Glutamatergic neuron (in vitro differentiated cells): ENCODE data around the gene PSPN. TPM values are rescaled to one million over a fixed set of nuclear protein-coding genes. Genes with fewer than 3 reads are reported as not detected.

ENCODE experiments used
- DNase-seq: peaks from one replicate; pipeline ENCODE4 v3.0.0; 2022
- H3K27ac Mint-ChIP-seq: one replicate; pipeline ENCODE4 v1.8.0; 2020; ENCODE audit warnings: mild to moderate bottlenecking, mixed read lengths, inconsistent platforms; ENCODE audit not compliant: unreplicated experiment
- H3K27me3 Mint-ChIP-seq: one replicate; pipeline ENCODE4 v1.8.0; 2020; ENCODE audit warnings: mild to moderate bottlenecking, moderate library complexity, mixed read lengths, inconsistent platforms; ENCODE audit not compliant: unreplicated experiment
- H3K36me3 Mint-ChIP-seq: one replicate; pipeline ENCODE4 v1.8.0; 2020; ENCODE audit warnings: mild to moderate bottlenecking, mixed read lengths, inconsistent platforms; ENCODE audit not compliant: unreplicated experiment
- H3K4me1 Mint-ChIP-seq: one replicate; pipeline ENCODE4 v1.8.0; 2020; ENCODE audit warnings: mild to moderate bottlenecking, low read depth, mixed read lengths, inconsistent platforms; ENCODE audit not compliant: unreplicated experiment
- H3K4me3 Mint-ChIP-seq: one replicate; pipeline ENCODE4 v1.8.0; 2020; ENCODE audit warnings: mild to moderate bottlenecking, mixed read lengths, inconsistent platforms; ENCODE audit not compliant: unreplicated experiment
- H3K9me3 Mint-ChIP-seq: one replicate; pipeline ENCODE4 v1.8.0; 2020; ENCODE audit warnings: mild to moderate bottlenecking, moderate library complexity, mixed read lengths, inconsistent platforms; ENCODE audit not compliant: unreplicated experiment
- microRNA-seq: library from miRNA; unstranded; fragments of <30 nt; microRNA quantifications from one replicate; pipeline ENCODE4, GENCODE V29; 2020; ENCODE audit not compliant: unreplicated experiment
- total RNA-seq: library from RNA; stranded (reverse); fragmentation: NEBNext Ultra II Directional; extraction: Animal tissue kit (Norgen Biotek cat#: 25700); gene quantifications from one replicate; pipeline ENCODE4 v1.2.1, GENCODE V29; 2021; ENCODE audit not compliant: unreplicated experiment
- TF ChIP-seq, protein P1 (sequence below): fragments of 200-600 bp; sonication (generic); IDR thresholded peaks from one replicate; pipeline ENCODE4 v1.5.0; 2021; ENCODE audit not compliant: partially characterized antibody, unreplicated experiment

Gene PSPN
- total RNA-seq, 1 donor from 2014 or later = 2.3 TPM

DNA sequence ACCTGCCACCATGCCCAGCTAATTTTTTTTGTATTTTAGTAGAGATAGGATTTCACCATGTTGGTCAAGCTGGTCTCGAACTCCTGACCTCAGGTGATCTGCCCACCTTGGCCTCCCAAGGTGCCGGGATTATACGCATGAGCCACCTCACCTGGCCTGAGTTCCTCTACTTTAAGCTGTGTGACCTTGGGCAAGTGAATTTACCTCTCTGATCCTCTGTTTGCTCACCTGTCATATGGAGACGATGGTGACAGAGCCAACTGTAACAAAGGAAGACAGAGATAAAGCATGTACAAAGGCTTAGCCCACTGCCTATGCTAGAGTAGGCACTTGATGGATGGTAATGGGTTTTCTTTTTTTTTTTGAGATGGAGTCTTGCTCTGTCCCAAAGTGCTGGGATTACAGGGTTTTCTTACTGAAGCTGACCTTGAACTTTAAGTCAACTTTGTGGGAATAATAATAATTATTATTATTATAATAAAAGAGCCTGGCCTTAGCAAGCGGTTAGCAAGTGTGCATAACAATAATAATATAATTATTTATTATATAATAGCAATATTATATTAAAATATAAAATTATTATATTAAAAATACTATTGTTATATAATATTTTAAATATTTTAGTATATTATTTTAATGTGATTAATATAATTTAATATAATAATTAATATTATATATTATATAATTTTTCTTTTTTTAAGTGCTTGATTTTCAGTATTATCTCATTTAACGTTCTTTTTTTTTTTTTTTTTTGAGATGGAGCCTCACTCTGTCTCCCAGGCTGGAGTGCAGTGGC is 41.0 kb downstream of the PSPN start:
- DNase-seq = no peak
- Mint-ChIP-seq H3K27ac (no peak overlapping the region), H3K27me3 (no peaks in the 10 kb centered on the region), H3K36me3 (no peaks in the 10 kb centered on the region), H3K4me1 (no peaks in the 10 kb centered on the region), H3K4me3 (no peak overlapping the region), H3K9me3 (no peaks in the 10 kb centered on the region)
- TF ChIP-seq, protein P1, sequence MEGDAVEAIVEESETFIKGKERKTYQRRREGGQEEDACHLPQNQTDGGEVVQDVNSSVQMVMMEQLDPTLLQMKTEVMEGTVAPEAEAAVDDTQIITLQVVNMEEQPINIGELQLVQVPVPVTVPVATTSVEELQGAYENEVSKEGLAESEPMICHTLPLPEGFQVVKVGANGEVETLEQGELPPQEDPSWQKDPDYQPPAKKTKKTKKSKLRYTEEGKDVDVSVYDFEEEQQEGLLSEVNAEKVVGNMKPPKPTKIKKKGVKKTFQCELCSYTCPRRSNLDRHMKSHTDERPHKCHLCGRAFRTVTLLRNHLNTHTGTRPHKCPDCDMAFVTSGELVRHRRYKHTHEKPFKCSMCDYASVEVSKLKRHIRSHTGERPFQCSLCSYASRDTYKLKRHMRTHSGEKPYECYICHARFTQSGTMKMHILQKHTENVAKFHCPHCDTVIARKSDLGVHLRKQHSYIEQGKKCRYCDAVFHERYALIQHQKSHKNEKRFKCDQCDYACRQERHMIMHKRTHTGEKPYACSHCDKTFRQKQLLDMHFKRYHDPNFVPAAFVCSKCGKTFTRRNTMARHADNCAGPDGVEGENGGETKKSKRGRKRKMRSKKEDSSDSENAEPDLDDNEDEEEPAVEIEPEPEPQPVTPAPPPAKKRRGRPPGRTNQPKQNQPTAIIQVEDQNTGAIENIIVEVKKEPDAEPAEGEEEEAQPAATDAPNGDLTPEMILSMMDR = no peak

DNA sequence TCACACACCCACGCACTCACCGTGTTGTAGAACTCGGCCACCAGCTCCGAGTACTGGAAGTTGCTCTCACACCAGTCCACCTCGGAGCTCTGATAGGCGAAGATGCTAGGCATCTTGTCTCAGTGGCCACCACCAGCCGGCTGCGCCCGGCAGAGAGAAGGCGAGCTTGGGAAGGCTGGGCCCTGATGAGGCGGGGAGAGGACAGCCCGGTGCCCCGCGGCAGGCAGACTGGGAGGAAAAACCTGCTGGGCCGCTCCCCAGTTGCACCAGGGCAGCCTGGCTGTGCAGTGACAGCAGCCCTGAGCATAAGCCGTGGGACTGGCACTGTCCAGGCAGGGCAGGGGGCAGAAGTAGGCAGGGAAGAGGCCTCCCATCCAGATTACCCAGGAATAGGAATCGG is 42.3 kb downstream of the PSPN start, which contains the start of gene ACER1:
Gene ACER1 (minus strand): TSS at position 174 of the 400 bp plus-strand sequence. CDS start 61 bp downstream, at position 113.
- TF ChIP-seq, protein P1 = no peak
- no peaks in the 10 kb centered on the region for H3K9me3 Mint-ChIP-seq
- no peak for DNase-seq
- no peaks in the 10 kb centered on the region for H3K27me3 Mint-ChIP-seq
- H3K27ac Mint-ChIP-seq = no peak within 1 kb of the TSS
- no peaks in the 10 kb centered on the region for H3K36me3 Mint-ChIP-seq
- no peaks in the 10 kb centered on the region for H3K4me1 Mint-ChIP-seq
- H3K4me3 Mint-ChIP-seq = no peak within 1 kb of the TSS

DNA sequence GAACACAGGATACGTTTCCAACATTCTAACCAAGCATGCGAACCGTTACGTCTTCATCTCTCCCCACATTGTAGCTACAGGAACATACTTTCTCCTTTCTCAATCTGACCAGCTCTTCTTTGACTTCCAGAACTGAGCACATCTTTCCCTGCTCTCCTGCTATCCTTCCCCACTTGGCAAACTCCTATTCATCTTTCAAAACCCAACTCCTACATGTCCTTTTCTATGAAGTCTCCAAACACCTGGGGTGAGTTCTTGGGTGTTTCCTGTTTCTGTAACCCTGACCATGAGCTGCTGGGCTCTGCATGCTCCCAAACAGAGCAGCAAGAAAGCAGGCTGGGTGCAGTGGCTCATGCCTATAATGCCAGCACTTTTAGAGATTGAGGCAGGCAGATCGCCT is 48.9 kb downstream of the PSPN start:
- Mint-ChIP-seq H3K9me3 (peaks cover 2% of the 10 kb centered on the region), H3K27ac (no peak overlapping the region), H3K4me1 (no peaks in the 10 kb centered on the region), H3K36me3 (no peaks in the 10 kb centered on the region), H3K4me3 (peak overlapping the region; percentile 34), H3K27me3 (peaks cover 2% of the 10 kb centered on the region)
- DNase-seq = no peak
- TF ChIP-seq, protein P1 = no peak

DNA sequence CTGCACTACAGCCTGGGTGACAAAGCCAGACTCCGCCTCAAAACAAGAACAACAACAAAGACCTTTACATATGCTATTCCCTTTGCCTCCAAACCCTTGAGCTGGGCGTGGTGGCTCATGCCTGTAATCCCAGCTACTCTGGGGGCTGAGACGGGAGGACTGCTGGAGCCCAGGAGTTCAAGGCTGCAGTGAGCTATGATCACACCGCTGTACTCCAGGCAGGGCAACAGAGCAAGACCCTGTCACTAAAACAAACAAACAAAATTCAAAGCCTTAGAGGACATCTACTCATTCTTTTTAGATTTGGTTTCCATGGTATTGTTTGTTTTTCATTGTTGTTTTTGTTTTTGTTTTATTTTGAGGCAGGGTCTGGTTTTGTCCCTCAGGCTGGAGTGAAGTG is 50.1 kb downstream of the PSPN start:
- TF ChIP-seq, protein P1 = no peak
- H3K9me3 Mint-ChIP-seq = peaks cover 2% of the 10 kb centered on the region
- H3K4me3 Mint-ChIP-seq = no peak overlapping the region
- H3K36me3 Mint-ChIP-seq = no peaks in the 10 kb centered on the region
- H3K27me3 Mint-ChIP-seq = peaks cover 2% of the 10 kb centered on the region
- no peak for DNase-seq
- H3K4me1 Mint-ChIP-seq = no peaks in the 10 kb centered on the region
- H3K27ac Mint-ChIP-seq = no peak overlapping the region

Small RNAs within 50 kb of the gene (microRNA-seq; reads per million reads assigned to microRNA genes)
- 71.7 reads per million, percentile 71 among the genes with 10 or more reads in this experiment for gene MIR3940
- 0.83 reads per million for gene MIR6790
- 4.1 reads per million, percentile 28 among the genes with 10 or more reads in this experiment for gene MIR6885

Other genes with a start within 250 kb of the PSPN start
- not detected for gene ACSBG2, start 240.3 kb downstream of the PSPN start, total RNA-seq
- gene MLLT1, start 96.0 kb downstream of the PSPN start, total RNA-seq = 52.9 TPM
- gene ACER1, start 42.3 kb downstream of the PSPN start, total RNA-seq = not detected
- 97.3 TPM for gene CLPP, start 14.4 kb downstream of the PSPN start, total RNA-seq
- 66.8 TPM for gene ALKBH7, start 3.1 kb downstream of the PSPN start, total RNA-seq
- gene GTF2F1, start 17.2 kb upstream of the PSPN start, total RNA-seq = 56.0 TPM
- gene KHSRP, start 48.9 kb upstream of the PSPN start, total RNA-seq = 318 TPM
- gene SLC25A41, start 57.8 kb upstream of the PSPN start, total RNA-seq = 0.29 TPM
- gene SLC25A23, start 83.9 kb upstream of the PSPN start, total RNA-seq = 30.2 TPM
- not detected for gene CRB3, start 88.3 kb upstream of the PSPN start, total RNA-seq
- gene DENND1C, start 105.9 kb upstream of the PSPN start, total RNA-seq = not detected
- gene TUBB4A, start 126.4 kb upstream of the PSPN start, total RNA-seq = 225 TPM
- gene TNFSF9, start 155.1 kb upstream of the PSPN start, total RNA-seq = 6.9 TPM
- 4.7 TPM for gene CD70, start 215.2 kb upstream of the PSPN start, total RNA-seq